GM12878 (cell line): Measurements from ENCODE around the gene SIK3. TPM values are rescaled to one million over a fixed set of nuclear protein-coding genes. Genes with fewer than 3 reads are reported as not detected.

Experiments used
- ATAC-seq: fragments of 200-7000 bp; cut with Tn5 transposase; 3 replicates; pipeline ENCODE4 v1.9.1; 2020; ENCODE audit warnings: mild to moderate bottlenecking, moderate library complexity
- BruUV-seq: library from RNA; stranded (reverse); fragments of 400-500 nt; replicated peaks from 2 replicates; lab custom pipeline; 2021; lab: Mats Ljungman, UMichigan
- CTCF ChIA-PET: fragments of 300-600 bp; sonication (Branson Sonifier 250); formaldehyde crosslinking; extraction: SDS; loops from one replicate; lab custom pipeline; 2021; ENCODE audit warnings: inconsistent platforms; lab: Yijun Ruan, JAX
- POLR2A ChIA-PET: fragments of 350-600 bp; formaldehyde crosslinking; extraction: SDS; loops from one replicate; lab custom pipeline; 2021; ENCODE audit warnings: inconsistent platforms; lab: Charles Lee
- RAD21 ChIA-PET: fragments of 300-600 bp; sonication (Branson Sonifier 250); formaldehyde crosslinking; loops from one replicate; lab custom pipeline; 2023; ENCODE audit warnings: antibody characterized with exemption; ENCODE audit not compliant: unreplicated experiment; lab: Charles Lee
- SMC1A ChIA-PET: fragments of 300-600 bp; sonication (Branson Sonifier 250); formaldehyde crosslinking; loops from one replicate; lab custom pipeline; 2023; ENCODE audit not compliant: unreplicated experiment, uncharacterized antibody; lab: Charles Lee
- DNase-seq: peaks from one replicate; pipeline ENCODE4 v3.0.0-alpha.2; 2011; ENCODE audit warnings: low read depth, low spot score
- FAIRE-seq: peaks from 3 replicates; lab custom pipeline; 2011; peaks lifted over from hg19 to GRCh38; lab: Jason Lieb, UNC
- H2AFZ ChIP-seq: 2 replicates; pipeline ENCODE4 v1.6.0; 2011; ENCODE audit warnings: low read depth, low read length, control low read depth; ENCODE audit not compliant: control insufficient read depth
- H3K27ac ChIP-seq: 2 replicates; pipeline ENCODE4 v1.5.1; 2011; ENCODE audit warnings: control low read depth; ENCODE audit not compliant: control insufficient read depth, insufficient read depth
- H3K27me3 ChIP-seq, 2 experiments: replicated peaks in 1 of 2; 2 replicates each; pipeline versions ENCODE4 v1.6.0 to v1.6.1; 2011; ENCODE audit warnings: low read length in 1 of 2; ENCODE audit not compliant: control insufficient read depth in 2 of 2, insufficient read depth in 2 of 2
- H3K36me3 ChIP-seq, 2 experiments: 2 replicates each; pipeline ENCODE4 v1.5.1; 2011; ENCODE audit warnings: low read length in 1 of 2; ENCODE audit not compliant: control insufficient read depth in 2 of 2, insufficient read depth in 2 of 2
- H3K4me1 ChIP-seq: 2 replicates; pipeline ENCODE4 v1.6.1; 2011; ENCODE audit warnings: mild to moderate bottlenecking, low read length, moderate library complexity, mixed read lengths; ENCODE audit not compliant: control insufficient read depth, insufficient read depth
- H3K4me2 ChIP-seq: 2 replicates; pipeline ENCODE4 v1.6.0; 2011; ENCODE audit warnings: control low read depth; ENCODE audit not compliant: control insufficient read depth, insufficient read depth
- H3K4me3 ChIP-seq: fragments of 200-600 bp; sonication (generic); 2 replicates; pipeline ENCODE4 v1.5.1; 2016
- H3K79me2 ChIP-seq: 2 replicates; pipeline ENCODE4 v1.6.0; 2011; ENCODE audit warnings: low read length; ENCODE audit not compliant: control insufficient read depth, insufficient read depth
- H3K9ac ChIP-seq: 2 replicates; pipeline ENCODE4 v1.8.0; 2011; ENCODE audit warnings: low read length, control low read depth, mixed read lengths; ENCODE audit not compliant: control insufficient read depth, insufficient read depth
- H3K9me3 ChIP-seq: replicated peaks from 3 replicates; pipeline ENCODE4 v1.5.1; 2011; ENCODE audit warnings: mild to moderate bottlenecking, low read length; ENCODE audit not compliant: control insufficient read depth, insufficient read depth
- H4K20me1 ChIP-seq: 2 replicates; pipeline ENCODE4 v1.6.0; 2011; ENCODE audit not compliant: control insufficient read depth, insufficient read depth
- CBFB ChIP-seq: IDR thresholded peaks from 2 replicates; pipeline ENCODE4 v1.6.1; 2016; ENCODE audit warnings: antibody characterized with exemption, low read depth
- CHD1 ChIP-seq: IDR thresholded peaks from 2 replicates; pipeline ENCODE4 v1.6.1; 2012; ENCODE audit warnings: low read depth, low read length, improper control_type of control experiment
- EGR1 ChIP-seq, 2 experiments: IDR thresholded peaks; 1 replicate in 1 of 2; 2 replicates in 1 of 2; pipeline ENCODE4 v1.6.1; 2011 to 2012; ENCODE audit warnings: low read depth in 2 of 2, low read length in 2 of 2, borderline replicate concordance in 1 of 2, mild to moderate bottlenecking in 1 of 2, moderate library complexity in 1 of 2
- ESRRA ChIP-seq: IDR thresholded peaks from 2 replicates; pipeline ENCODE4 v1.6.1; 2012; ENCODE audit warnings: mild to moderate bottlenecking, low read length, improper control_type of control experiment
- FOXM1 ChIP-seq: IDR thresholded peaks from 2 replicates; pipeline ENCODE4 v1.6.1; 2012; ENCODE audit warnings: low read depth, mild to moderate bottlenecking, inconsistent platforms, low read length, moderate library complexity
- HDGF ChIP-seq: fragments of 450-650 bp; IDR thresholded peaks from 2 replicates; pipeline ENCODE4 v1.6.1; 2016; ENCODE audit warnings: antibody characterized with exemption
- IKZF2 ChIP-seq, 2 experiments: fragments of 450-650 bp; IDR thresholded peaks; 2 replicates each; pipeline ENCODE4 v1.6.1; 2017; ENCODE audit warnings: mild to moderate bottlenecking in 2 of 2, moderate library complexity in 2 of 2
- JUNB ChIP-seq: IDR thresholded peaks from 2 replicates; pipeline ENCODE4 v1.6.1; 2016; ENCODE audit warnings: antibody characterized with exemption, mild to moderate bottlenecking
- KLF5 ChIP-seq: fragments of 450-650 bp; IDR thresholded peaks from 2 replicates; pipeline ENCODE4 v1.6.1; 2014; ENCODE audit warnings: mild to moderate bottlenecking; ENCODE audit not compliant: partially characterized antibody
- MYB ChIP-seq: fragments of 150-350 bp; IDR thresholded peaks from 2 replicates; pipeline ENCODE4 v1.6.1; 2014; ENCODE audit warnings: mild to moderate bottlenecking, low read depth, low read length, borderline replicate concordance
- NBN ChIP-seq: fragments of 450-650 bp; IDR thresholded peaks from 2 replicates; pipeline ENCODE4 v1.6.1; 2016
- NFYB ChIP-seq: IDR thresholded peaks from 2 replicates; pipeline ENCODE4 v1.6.1; 2011; ENCODE audit warnings: low read depth, mild to moderate bottlenecking, low read length, improper control_type of control experiment, moderate library complexity; ENCODE audit not compliant: insufficient read depth
- RBBP5 ChIP-seq: fragments of 200-600 bp; sonication (generic); conservative IDR thresholded peaks from 2 replicates; pipeline ENCODE4 v1.6.1; 2016
- RUNX3 ChIP-seq: IDR thresholded peaks from 2 replicates; pipeline ENCODE4 v1.6.1; 2012; ENCODE audit warnings: low read length, inconsistent platforms
- SPI1 ChIP-seq: IDR thresholded peaks from 2 replicates; pipeline ENCODE4 v1.6.1; 2011; ENCODE audit warnings: low read depth, mild to moderate bottlenecking, low read length, moderate library complexity, borderline replicate concordance; ENCODE audit not compliant: insufficient read depth
- SREBF2 ChIP-seq: IDR thresholded peaks from 2 replicates; pipeline ENCODE4 v1.6.1; 2012; ENCODE audit warnings: mild to moderate bottlenecking, low read length
- STAT1 ChIP-seq: fragments of 450-650 bp; conservative IDR thresholded peaks from 2 replicates; pipeline ENCODE4 v1.6.1; 2014; ENCODE audit warnings: antibody characterized with exemption, mild to moderate bottlenecking
- STAT3 ChIP-seq: IDR thresholded peaks from 2 replicates; pipeline ENCODE4 v1.6.1; 2011; ENCODE audit warnings: low read depth, low read length, improper control_type of control experiment
- TCF7 ChIP-seq: IDR thresholded peaks from 2 replicates; pipeline ENCODE4 v1.6.1; 2014; ENCODE audit warnings: antibody characterized with exemption, borderline replicate concordance
- WGBS: methylation state at CpG from one replicate; pipeline ENCODE4 v1.1.6; 2016; ENCODE audit warnings: low lambda C conversion rate; ENCODE audit not compliant: insufficient replicate concordance, insufficient coverage; ENCODE audit errors: missing lambda C conversion rate; 5-methylcytosine and 5-hydroxymethylcytosine counted together
- in situ Hi-C: fragments of 300-500 bp; cut with MboI; formaldehyde crosslinking; loops from 9 replicates; pipeline ENCODE4 v1.14.3; 2018; ENCODE audit warnings: mixed read lengths
- intact Hi-C: fragments of 100-400 bp; cut with micrococcal nuclease; formaldehyde crosslinking; loops from one replicate; pipeline ENCODE4 v1.14.2; 2022; ENCODE audit not compliant: unreplicated experiment
- polyA plus RNA-seq, 11 experiments: library from polyadenylated mRNA; depleted of rRNA in 4 of 11; unstranded in 6 of 11; stranded (reverse) in 5 of 11; fragments of >200 nt; fragmentation: Nextera tagmentation in 4 of 11; fragmentation: Illumina TruSeq in 1 of 11; extraction: Ambion mirVana in 4 of 11; extraction: Trizol in 1 of 11; gene quantifications; 1 replicate in 1 of 11; 2 replicates in 10 of 11; pipeline versions ENCODE4 v1.2.1 to v1.2.3, GENCODE V29; 2011 to 2016; ENCODE audit warnings: inconsistent platforms in 2 of 11, missing spikeins in 2 of 11, low read depth in 1 of 11
- total RNA-seq, 4 experiments: library from RNA; depleted of rRNA in 3 of 4; stranded (reverse); fragments of >200 nt in 3 of 4; fragmentation: Illumina TruSeq in 1 of 4; extraction: Trizol in 1 of 4; gene quantifications; 2 replicates each; pipeline versions ENCODE4 v1.2.1 to v1.2.3, GENCODE V29; 2013 to 2021
- TF ChIP-seq, protein P1 (sequence below): fragments of 450-650 bp; IDR thresholded peaks from 2 replicates; pipeline ENCODE4 v1.6.1; 2018; ENCODE audit warnings: borderline replicate concordance, mild to moderate bottlenecking; ENCODE audit not compliant: partially characterized antibody
- TF ChIP-seq, protein P2 (sequence below): IDR thresholded peaks from 2 replicates; pipeline ENCODE4 v1.6.1; 2012; ENCODE audit warnings: low read depth, low read length, improper control_type of control experiment

Gene SIK3
- total and polyA plus RNA-seq, 10 of the 15 experiments (the other 5 are each of a cell fraction or from before 2014, with no cell fraction given): 2.5 to 31.9 (median 11.1) TPM

- TF ChIP-seq, protein P1, sequence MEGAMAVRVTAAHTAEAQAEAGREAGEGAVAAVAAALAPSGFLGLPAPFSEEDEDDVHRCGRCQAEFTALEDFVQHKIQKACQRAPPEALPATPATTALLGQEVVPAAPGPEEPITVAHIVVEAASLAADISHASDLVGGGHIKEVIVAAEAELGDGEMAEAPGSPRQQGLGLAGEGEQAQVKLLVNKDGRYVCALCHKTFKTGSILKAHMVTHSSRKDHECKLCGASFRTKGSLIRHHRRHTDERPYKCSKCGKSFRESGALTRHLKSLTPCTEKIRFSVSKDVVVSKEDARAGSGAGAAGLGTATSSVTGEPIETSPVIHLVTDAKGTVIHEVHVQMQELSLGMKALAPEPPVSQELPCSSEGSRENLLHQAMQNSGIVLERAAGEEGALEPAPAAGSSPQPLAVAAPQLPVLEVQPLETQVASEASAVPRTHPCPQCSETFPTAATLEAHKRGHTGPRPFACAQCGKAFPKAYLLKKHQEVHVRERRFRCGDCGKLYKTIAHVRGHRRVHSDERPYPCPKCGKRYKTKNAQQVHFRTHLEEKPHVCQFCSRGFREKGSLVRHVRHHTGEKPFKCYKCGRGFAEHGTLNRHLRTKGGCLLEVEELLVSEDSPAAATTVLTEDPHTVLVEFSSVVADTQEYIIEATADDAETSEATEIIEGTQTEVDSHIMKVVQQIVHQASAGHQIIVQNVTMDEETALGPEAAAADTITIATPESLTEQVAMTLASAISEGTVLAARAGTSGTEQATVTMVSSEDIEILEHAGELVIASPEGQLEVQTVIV: no peak
- TF ChIP-seq TCF7: no peak
- TF ChIP-seq KLF5: no peak
- TF ChIP-seq RBBP5: no peak
Measured at GRCh38 chr11:116830184-116830912, 267.9 kb downstream of the SIK3 start (continued).

GRCh38 chr11:116829525-116830183 lies 268.6 kb downstream of the SIK3 start, which contains the start of gene APOC3:
Gene APOC3, plus strand, starts transcription at chr11:116829907. Its CDS starts 676 bp downstream, at chr11:116830583.
- intact Hi-C loops: no loop called here
- Histone ChIP-seq H3K9me3 (no peaks in the 10 kb centered on the region), H3K9ac (no peak within 1 kb of the TSS), H3K27ac (no peak within 1 kb of the TSS), H3K4me1 (no peaks in the 10 kb centered on the region), H3K27me3 (no peaks in the 10 kb centered on the region), H4K20me1 (no peaks in the 10 kb centered on the region), H3K4me3 (no peak within 1 kb of the TSS), H2AFZ (no peak within 1 kb of the TSS), H3K36me3 (no peaks in the 10 kb centered on the region), H3K4me2 (no peak within 1 kb of the TSS), H3K79me2 (no peaks in the 10 kb centered on the region)
- CTCF ChIA-PET: interaction anchor here (1.1 kb wide), 1 partner anchor 276 kb away, joined by 3 read pairs; no protein-coding TSS in a partner anchor
- RAD21 ChIA-PET: interaction anchor here (0.6 kb wide), 1 partner anchor 30 kb away, joined by 3 read pairs; no protein-coding TSS in a partner anchor
- SMC1A ChIA-PET: no interaction called here
- ATAC-seq (no peak), DNase-seq (no peak), FAIRE-seq (no peak)
- in situ Hi-C loops: no loop called here
- POLR2A ChIA-PET: no interaction called here
- BruUV-seq: no TSS peak
- WGBS: 40% methylated on average over 9 of the region's 9 CpGs
- TF ChIP-seq RUNX3 (no peak), SPI1 (no peak), NBN (no peak), STAT3 (no peak), CBFB (no peak), RBBP5 (no peak), IKZF2 (IDR thresholded peaks at IDR 0.05) (no peak), MYB (no peak), STAT1 (no peak), JUNB (no peak), ESRRA (no peak), NFYB (no peak), EGR1 (IDR thresholded peaks at IDR 0.05; ENCODE audit: borderline replicate concordance in 1 of 2, low read depth in 2 of 2, low read length in 2 of 2) (no peak), SREBF2 (no peak), HDGF (no peak), FOXM1 (no peak), CHD1 (no peak)
- TF ChIP-seq, protein P2, sequence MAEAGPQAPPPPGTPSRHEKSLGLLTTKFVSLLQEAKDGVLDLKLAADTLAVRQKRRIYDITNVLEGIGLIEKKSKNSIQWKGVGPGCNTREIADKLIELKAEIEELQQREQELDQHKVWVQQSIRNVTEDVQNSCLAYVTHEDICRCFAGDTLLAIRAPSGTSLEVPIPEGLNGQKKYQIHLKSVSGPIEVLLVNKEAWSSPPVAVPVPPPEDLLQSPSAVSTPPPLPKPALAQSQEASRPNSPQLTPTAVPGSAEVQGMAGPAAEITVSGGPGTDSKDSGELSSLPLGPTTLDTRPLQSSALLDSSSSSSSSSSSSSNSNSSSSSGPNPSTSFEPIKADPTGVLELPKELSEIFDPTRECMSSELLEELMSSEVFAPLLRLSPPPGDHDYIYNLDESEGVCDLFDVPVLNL: no peak
